ENCODE results near the gene TNN. TPM values are rescaled to one million over a fixed set of nuclear protein-coding genes. Genes with fewer than 3 reads are reported as not detected.
"Not testable (repeated sequence)": the region's sequence is repeated elsewhere in the genome, so short reads cannot be mapped to it uniquely, and the experiment has no call there.

The TNN gene
- total RNA-seq, 1 experiment from 2014 or later: 6.0 TPM

GRCh38 chr1:175078629-175079028, 11.0 kb downstream of the TNN start:
- Histone ChIP-seq H3K4me3 (no peak overlapping the region), H3K36me3 (no peaks in the 10 kb centered on the region), H3K27me3 (replicated peaks) (no peaks in the 10 kb centered on the region), H3K9me3 (replicated peaks) (no peaks in the 10 kb centered on the region), H3K4me1 (replicated peaks) (peaks cover 23% of the 10 kb centered on the region), H3K27ac (no peak overlapping the region)
- DNase-seq (ENCODE audit: low read depth in 1 of 2, low spot score in 2 of 2): no peak

GRCh38 chr1:175079338-175079737, 11.7 kb downstream of the TNN start:
- H3K36me3 ChIP-seq: no peaks in the 10 kb centered on the region
- no peaks in the 10 kb centered on the region for H3K9me3 ChIP-seq (replicated peaks)
- no peak overlapping the region for H3K27ac ChIP-seq
- no peak for DNase-seq (ENCODE audit: low read depth in 1 of 2, low spot score in 2 of 2)
- H3K4me1 ChIP-seq (replicated peaks): peaks cover 23% of the 10 kb centered on the region
- no peak overlapping the region for H3K4me3 ChIP-seq
- no peaks in the 10 kb centered on the region for H3K27me3 ChIP-seq (replicated peaks)

GRCh38 chr1:175080030-175080429, 12.4 kb downstream of the TNN start:
- no peak for DNase-seq (ENCODE audit: low read depth in 1 of 2, low spot score in 2 of 2)
- H3K4me3 ChIP-seq: no peak overlapping the region
- no peaks in the 10 kb centered on the region for H3K36me3 ChIP-seq
- no peaks in the 10 kb centered on the region for H3K27me3 ChIP-seq (replicated peaks)
- no peak overlapping the region for H3K27ac ChIP-seq
- peaks cover 18% of the 10 kb centered on the region for H3K4me1 ChIP-seq (replicated peaks)
- no peaks in the 10 kb centered on the region for H3K9me3 ChIP-seq (replicated peaks)

- H3K27ac ChIP-seq: no peak overlapping the region
- H3K4me3 ChIP-seq: no peak overlapping the region
- H3K36me3 ChIP-seq: no peaks in the 10 kb centered on the region
- no peak for DNase-seq (ENCODE audit: low read depth in 1 of 2, low spot score in 2 of 2)
- no peaks in the 10 kb centered on the region for H3K27me3 ChIP-seq (replicated peaks)
- H3K4me1 ChIP-seq (replicated peaks): no peaks in the 10 kb centered on the region
- no peaks in the 10 kb centered on the region for H3K9me3 ChIP-seq (replicated peaks)
Observed at GRCh38 chr1:175081983-175082382, 14.3 kb downstream of the TNN start.

- H3K27ac ChIP-seq: no peak overlapping the region
Observed at GRCh38 chr1:175088525-175088951, 20.9 kb downstream of the TNN start.

GRCh38 chr1:175089136-175089718, 21.6 kb downstream of the TNN start:
- no peaks in the 10 kb centered on the region for H3K9me3 ChIP-seq (replicated peaks)
- peak in 1 of 2 experiments; percentile 37 for DNase-seq (ENCODE audit: low read depth in 1 of 2, low spot score in 2 of 2)
- no peak overlapping the region for H3K27ac ChIP-seq
- H3K4me3 ChIP-seq: no peak overlapping the region
- H3K27me3 ChIP-seq (replicated peaks): no peaks in the 10 kb centered on the region
- H3K36me3 ChIP-seq: no peaks in the 10 kb centered on the region; the same call in 1 of the 2 replicates
- peaks cover 11% of the 10 kb centered on the region; the same call in 1 of the 2 replicates for H3K4me1 ChIP-seq (replicated peaks)

More at GRCh38 chr1:175088525-175088951, 20.9 kb downstream of the TNN start:
- no peak for DNase-seq (ENCODE audit: low read depth in 1 of 2, low spot score in 2 of 2)
- H3K9me3 ChIP-seq (replicated peaks): no peaks in the 10 kb centered on the region
- no peak overlapping the region for H3K4me3 ChIP-seq
- H3K4me1 ChIP-seq (replicated peaks): peaks cover 11% of the 10 kb centered on the region; the same call in 1 of the 2 replicates
- H3K27me3 ChIP-seq (replicated peaks): no peaks in the 10 kb centered on the region
- no peaks in the 10 kb centered on the region; the same call in 1 of the 2 replicates for H3K36me3 ChIP-seq

- no peak overlapping the region for H3K27ac ChIP-seq
- no peaks in the 10 kb centered on the region; the same call in 1 of the 2 replicates for H3K36me3 ChIP-seq
- no peak overlapping the region for H3K4me3 ChIP-seq
- H3K9me3 ChIP-seq (replicated peaks): no peaks in the 10 kb centered on the region
- H3K4me1 ChIP-seq (replicated peaks): peaks cover 11% of the 10 kb centered on the region; the same call in 1 of the 2 replicates
- H3K27me3 ChIP-seq (replicated peaks): no peaks in the 10 kb centered on the region
- DNase-seq (ENCODE audit: low read depth in 1 of 2, low spot score in 2 of 2): no peak
Observed at GRCh38 chr1:175090780-175091179, 23.1 kb downstream of the TNN start.

GRCh38 chr1:175094626-175095025, 27.0 kb downstream of the TNN start:
- no peak for DNase-seq (ENCODE audit: low read depth in 1 of 2, low spot score in 2 of 2)
- H3K27me3 ChIP-seq (replicated peaks): no peaks in the 10 kb centered on the region
- no peak overlapping the region for H3K4me3 ChIP-seq
- H3K4me1 ChIP-seq (replicated peaks): 0 out of 2 replicates have a peak, but pooled peaks cover 1% of the 10 kb centered on the region
- no peak overlapping the region for H3K27ac ChIP-seq
- H3K36me3 ChIP-seq: no peaks in the 10 kb centered on the region; the same call in 1 of the 2 replicates
- no peaks in the 10 kb centered on the region for H3K9me3 ChIP-seq (replicated peaks)

- no peak for DNase-seq (ENCODE audit: low read depth in 1 of 2, low spot score in 2 of 2)
- H3K36me3 ChIP-seq: no peaks in the 10 kb centered on the region; the same call in 1 of the 2 replicates
- no peak overlapping the region for H3K4me3 ChIP-seq
- no peaks in the 10 kb centered on the region for H3K9me3 ChIP-seq (replicated peaks)
- H3K4me1 ChIP-seq (replicated peaks): no peaks in the 10 kb centered on the region
- no peak overlapping the region for H3K27ac ChIP-seq
- no peaks in the 10 kb centered on the region for H3K27me3 ChIP-seq (replicated peaks)
Observed at GRCh38 chr1:175095069-175095468, 27.4 kb downstream of the TNN start.

- H3K36me3 ChIP-seq: no peaks in the 10 kb centered on the region; the same call in 1 of the 2 replicates
- H3K9me3 ChIP-seq (replicated peaks): no peaks in the 10 kb centered on the region
- no peaks in the 10 kb centered on the region for H3K4me1 ChIP-seq (replicated peaks)
- no peak overlapping the region for H3K27ac ChIP-seq
- H3K27me3 ChIP-seq (replicated peaks): no peaks in the 10 kb centered on the region
- no peak for DNase-seq (ENCODE audit: low read depth in 1 of 2, low spot score in 2 of 2)
- no peak overlapping the region for H3K4me3 ChIP-seq
Observed at GRCh38 chr1:175095978-175096607, 28.5 kb downstream of the TNN start.

- no peaks in the 10 kb centered on the region for H3K4me1 ChIP-seq (replicated peaks)
- no peaks in the 10 kb centered on the region; the same call in 1 of the 2 replicates for H3K36me3 ChIP-seq
- no peaks in the 10 kb centered on the region for H3K27me3 ChIP-seq (replicated peaks)
- H3K27ac ChIP-seq: no peak overlapping the region
- no peak for DNase-seq (ENCODE audit: low read depth in 1 of 2, low spot score in 2 of 2)
- H3K4me3 ChIP-seq: no peak overlapping the region
- H3K9me3 ChIP-seq (replicated peaks): no peaks in the 10 kb centered on the region
Observed at GRCh38 chr1:175097361-175097760, 29.7 kb downstream of the TNN start.

GRCh38 chr1:175099916-175100315, 32.3 kb downstream of the TNN start:
- DNase-seq (ENCODE audit: low read depth in 1 of 2, low spot score in 2 of 2): no peak
- Histone ChIP-seq H3K27ac (no peak overlapping the region), H3K4me3 (no peak overlapping the region), H3K36me3 (no peaks in the 10 kb centered on the region), H3K4me1 (replicated peaks) (no peaks in the 10 kb centered on the region), H3K27me3 (replicated peaks) (no peaks in the 10 kb centered on the region), H3K9me3 (replicated peaks) (no peaks in the 10 kb centered on the region)

- H3K27ac ChIP-seq; H3K4me1 ChIP-seq (replicated peaks); DNase-seq (ENCODE audit: low read depth in 1 of 2, low spot score in 2 of 2); H3K9me3 ChIP-seq (replicated peaks); H3K27me3 ChIP-seq (replicated peaks); H3K4me3 ChIP-seq; H3K36me3 ChIP-seq: not testable (repeated sequence)
Observed at GRCh38 chr1:175102166-175102565, 34.5 kb downstream of the TNN start.

- H3K9me3 ChIP-seq (replicated peaks); H3K4me3 ChIP-seq; H3K27me3 ChIP-seq (replicated peaks); H3K36me3 ChIP-seq; H3K4me1 ChIP-seq (replicated peaks); DNase-seq (ENCODE audit: low read depth in 1 of 2, low spot score in 2 of 2); H3K27ac ChIP-seq: not testable (repeated sequence)
Observed at GRCh38 chr1:175106536-175106935, 38.9 kb downstream of the TNN start.
